OCI-LY1 (cell line): Measurements from ENCODE around the gene SYT15.
"Not testable (repeated sequence)": the region's sequence is repeated elsewhere in the genome, so short reads cannot be mapped to it uniquely, and the experiment has no call there.

Experiments
- H2AFZ ChIP-seq: fragments of 200-600 bp; sonication (generic), shearing (Covaris generic); 2 replicates; pipeline ENCODE4 v1.6.0; 2014; ENCODE audit warnings: antibody characterized with exemption, mild to moderate bottlenecking, low read length
- H3F3A ChIP-seq: fragments of 200-600 bp; sonication (generic), shearing (Covaris generic); 2 replicates; pipeline ENCODE4 v1.6.0; 2014; ENCODE audit warnings: mild to moderate bottlenecking, antibody characterized with exemption, low read length, moderate library complexity; ENCODE audit not compliant: insufficient read depth
- H3K27ac ChIP-seq: fragments of 200-600 bp; sonication (generic); 2 replicates; pipeline ENCODE4 v1.5.1; 2014; ENCODE audit warnings: low read length, mixed run types, mild to moderate bottlenecking, low read depth; ENCODE audit not compliant: poor library complexity, severe bottlenecking
- H3K27me3 ChIP-seq: fragments of 200-600 bp; sonication (generic); 2 replicates; pipeline ENCODE4 v1.6.0; 2014; ENCODE audit warnings: antibody characterized with exemption, mild to moderate bottlenecking, low read length, moderate library complexity; ENCODE audit not compliant: insufficient read depth
- H3K36me3 ChIP-seq: fragments of 200-600 bp; sonication (generic); 2 replicates; pipeline ENCODE4 v1.6.1; 2014; ENCODE audit warnings: mild to moderate bottlenecking, antibody characterized with exemption, low read length, moderate library complexity, mixed read lengths; ENCODE audit not compliant: insufficient read depth
- H3K4me1 ChIP-seq: fragments of 200-600 bp; sonication (generic); 2 replicates; pipeline ENCODE4 v1.5.1; 2014; ENCODE audit warnings: mild to moderate bottlenecking, low read length, moderate library complexity; ENCODE audit not compliant: insufficient read depth, severe bottlenecking
- H3K4me2 ChIP-seq: fragments of 200-600 bp; sonication (generic), shearing (Covaris generic); 2 replicates; pipeline ENCODE4 v1.6.1; 2014; ENCODE audit warnings: low read length
- H3K4me3 ChIP-seq: fragments of 200-600 bp; sonication (generic); 2 replicates; pipeline ENCODE4 v1.5.1; 2014; ENCODE audit warnings: low read length, low read depth, mild to moderate bottlenecking, mixed read lengths; ENCODE audit not compliant: poor library complexity, severe bottlenecking
- H3K79me2 ChIP-seq: fragments of 200-600 bp; shearing (Covaris generic); 2 replicates; pipeline ENCODE4 v1.6.1; 2016; ENCODE audit warnings: mixed run types, low read length, mixed read lengths; ENCODE audit not compliant: insufficient read depth
- H3K9ac ChIP-seq: fragments of 200-600 bp; sonication (generic), shearing (Covaris generic); 2 replicates; pipeline ENCODE4 v1.6.1; 2014; ENCODE audit warnings: mild to moderate bottlenecking, low read length, mixed read lengths
- H3K9me2 ChIP-seq: fragments of 200-600 bp; sonication (generic), shearing (Covaris generic); 2 replicates; pipeline ENCODE4 v1.6.1; 2014; ENCODE audit warnings: low read depth, mild to moderate bottlenecking, low read length, mixed read lengths
- H3K9me3 ChIP-seq: fragments of 200-600 bp; shearing (Covaris generic); 2 replicates; pipeline ENCODE4 v1.6.1; 2014; ENCODE audit warnings: low read length, mixed read lengths
- H4K20me1 ChIP-seq: fragments of 200-600 bp; sonication (generic), shearing (Covaris generic); 2 replicates; pipeline ENCODE4 v1.6.0; 2016; ENCODE audit warnings: mild to moderate bottlenecking, low read length; ENCODE audit not compliant: insufficient read depth
- EZH2 ChIP-seq: fragments of 200-600 bp; sonication (generic), shearing (Covaris generic); IDR thresholded peaks from 2 replicates; pipeline ENCODE4 v1.8.0; 2017; ENCODE audit warnings: borderline replicate concordance, mixed run types, mild to moderate bottlenecking, antibody characterized with exemption, low read length, moderate library complexity, mixed read lengths
- TF ChIP-seq, protein P1 (sequence below): fragments of 200-600 bp; sonication (generic), shearing (Covaris generic); IDR thresholded peaks from 2 replicates; pipeline ENCODE4 v1.5.1; 2017; ENCODE audit warnings: mild to moderate bottlenecking, antibody characterized with exemption, low read length, moderate library complexity, mixed read lengths

SYT15 gene

DNA sequence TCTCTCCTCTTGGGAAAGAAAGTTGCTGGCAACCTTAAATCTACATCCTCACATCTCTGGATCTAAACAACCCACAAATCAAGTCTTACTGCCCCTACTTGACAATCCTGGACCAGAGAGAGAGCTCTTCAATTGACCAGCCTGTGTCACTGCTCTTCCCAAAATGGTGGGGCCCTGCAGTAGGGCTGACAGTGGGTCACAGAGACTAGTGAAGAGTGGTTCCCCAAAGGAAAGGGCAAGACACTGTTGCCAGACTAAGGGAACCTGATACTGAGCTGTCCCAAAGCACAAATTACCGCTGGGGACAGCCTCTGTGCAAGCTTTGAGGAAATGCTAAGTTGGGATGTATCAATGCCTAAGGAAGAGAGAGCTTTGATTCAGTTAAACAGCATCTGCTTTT lies 18.0 kb upstream of the SYT15 start:
- no peaks in the 10 kb centered on the region for H3K36me3 ChIP-seq
- no peak overlapping the region for H3K9ac ChIP-seq
- no peaks in the 10 kb centered on the region for H3K4me1 ChIP-seq
- no peak overlapping the region for H3K4me2 ChIP-seq
- H3K79me2 ChIP-seq = no peaks in the 10 kb centered on the region
- H3K4me3 ChIP-seq = no peak overlapping the region
- H4K20me1 ChIP-seq = no peaks in the 10 kb centered on the region
- H3K9me3 ChIP-seq = no peaks in the 10 kb centered on the region
- H3K27ac ChIP-seq = no peak overlapping the region
- H3F3A ChIP-seq = no peaks in the 10 kb centered on the region
- H3K27me3 ChIP-seq = no peaks in the 10 kb centered on the region
- no peak for TF ChIP-seq EZH2
- TF ChIP-seq, protein P1, sequence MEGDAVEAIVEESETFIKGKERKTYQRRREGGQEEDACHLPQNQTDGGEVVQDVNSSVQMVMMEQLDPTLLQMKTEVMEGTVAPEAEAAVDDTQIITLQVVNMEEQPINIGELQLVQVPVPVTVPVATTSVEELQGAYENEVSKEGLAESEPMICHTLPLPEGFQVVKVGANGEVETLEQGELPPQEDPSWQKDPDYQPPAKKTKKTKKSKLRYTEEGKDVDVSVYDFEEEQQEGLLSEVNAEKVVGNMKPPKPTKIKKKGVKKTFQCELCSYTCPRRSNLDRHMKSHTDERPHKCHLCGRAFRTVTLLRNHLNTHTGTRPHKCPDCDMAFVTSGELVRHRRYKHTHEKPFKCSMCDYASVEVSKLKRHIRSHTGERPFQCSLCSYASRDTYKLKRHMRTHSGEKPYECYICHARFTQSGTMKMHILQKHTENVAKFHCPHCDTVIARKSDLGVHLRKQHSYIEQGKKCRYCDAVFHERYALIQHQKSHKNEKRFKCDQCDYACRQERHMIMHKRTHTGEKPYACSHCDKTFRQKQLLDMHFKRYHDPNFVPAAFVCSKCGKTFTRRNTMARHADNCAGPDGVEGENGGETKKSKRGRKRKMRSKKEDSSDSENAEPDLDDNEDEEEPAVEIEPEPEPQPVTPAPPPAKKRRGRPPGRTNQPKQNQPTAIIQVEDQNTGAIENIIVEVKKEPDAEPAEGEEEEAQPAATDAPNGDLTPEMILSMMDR = no peak
- H3K9me2 ChIP-seq = no peaks in the 10 kb centered on the region
- no peak overlapping the region for H2AFZ ChIP-seq

DNA sequence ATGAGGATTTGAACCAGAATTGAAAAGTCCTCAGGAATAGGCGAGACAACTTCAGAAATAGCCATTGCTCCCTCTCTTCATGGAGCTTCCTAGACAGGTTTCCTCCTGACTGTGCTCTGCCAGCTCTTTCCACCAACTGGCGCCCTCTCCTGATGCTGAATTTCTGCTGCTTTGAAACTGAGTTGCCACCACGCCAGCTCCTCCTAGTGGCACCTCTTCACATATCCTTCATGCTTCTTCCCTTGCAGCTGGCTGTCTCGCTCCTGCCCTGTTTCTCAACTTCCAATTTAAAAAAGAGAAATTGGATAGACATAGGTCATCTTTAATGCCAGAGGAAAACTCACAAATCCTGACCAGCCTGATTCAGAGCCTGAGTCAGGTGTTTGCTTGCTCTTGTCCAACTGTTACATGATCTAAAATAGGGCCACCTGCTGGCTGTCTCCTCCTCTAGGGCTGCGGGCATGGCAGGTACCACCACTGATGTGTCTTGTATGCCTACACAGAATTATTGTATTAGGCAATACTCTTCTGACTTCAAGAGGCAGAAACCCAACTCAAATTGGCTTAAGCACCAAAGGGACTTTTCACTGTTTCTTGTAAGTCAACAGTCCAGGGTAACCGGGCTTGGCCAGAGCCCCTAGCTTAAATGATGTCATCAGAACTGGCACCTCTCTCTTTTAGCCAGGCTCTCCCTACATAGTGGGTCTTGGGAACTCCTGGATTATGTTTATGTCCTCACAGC lies 13.2 kb upstream of the SYT15 start:
- H3K9ac ChIP-seq, H3K79me2 ChIP-seq: not testable (repeated sequence)

DNA sequence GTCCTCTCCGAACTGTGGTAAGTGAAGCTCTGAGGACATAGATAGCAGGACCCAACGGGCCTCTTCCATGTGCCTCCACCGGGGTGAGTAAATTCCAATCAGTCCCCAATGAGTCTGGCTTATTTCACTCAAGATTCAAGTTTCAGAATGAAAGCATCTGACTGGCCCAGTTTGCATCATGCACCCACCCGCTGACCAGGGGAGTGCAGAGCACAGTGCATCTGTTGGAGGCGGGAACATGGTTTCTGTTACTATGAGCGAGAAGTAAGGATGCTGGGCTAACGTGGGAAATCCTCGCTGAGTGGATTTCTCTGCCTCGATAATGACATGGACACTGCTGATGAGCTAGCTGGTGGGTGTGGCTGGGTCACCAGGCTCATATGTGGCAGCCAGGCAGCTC lies 11.8 kb upstream of the SYT15 start:
- H3K79me2 ChIP-seq, H3K4me3 ChIP-seq, H3K4me1 ChIP-seq, H3K4me2 ChIP-seq, H3K9ac ChIP-seq, H3K27me3 ChIP-seq, H3K9me2 ChIP-seq, H3F3A ChIP-seq, H3K27ac ChIP-seq, H4K20me1 ChIP-seq, H3K9me3 ChIP-seq, H2AFZ ChIP-seq, H3K36me3 ChIP-seq: not testable (repeated sequence)

More for the DNA sequence above, 13.2 kb upstream of the SYT15 start:
- H3K4me2 ChIP-seq, H3F3A ChIP-seq, H2AFZ ChIP-seq, H3K36me3 ChIP-seq, H3K9me3 ChIP-seq, H4K20me1 ChIP-seq, H3K9me2 ChIP-seq, H3K27me3 ChIP-seq, H3K4me3 ChIP-seq, H3K27ac ChIP-seq, H3K4me1 ChIP-seq: not testable (repeated sequence)
- TF ChIP-seq, protein P1 = peak; percentile 69

DNA sequence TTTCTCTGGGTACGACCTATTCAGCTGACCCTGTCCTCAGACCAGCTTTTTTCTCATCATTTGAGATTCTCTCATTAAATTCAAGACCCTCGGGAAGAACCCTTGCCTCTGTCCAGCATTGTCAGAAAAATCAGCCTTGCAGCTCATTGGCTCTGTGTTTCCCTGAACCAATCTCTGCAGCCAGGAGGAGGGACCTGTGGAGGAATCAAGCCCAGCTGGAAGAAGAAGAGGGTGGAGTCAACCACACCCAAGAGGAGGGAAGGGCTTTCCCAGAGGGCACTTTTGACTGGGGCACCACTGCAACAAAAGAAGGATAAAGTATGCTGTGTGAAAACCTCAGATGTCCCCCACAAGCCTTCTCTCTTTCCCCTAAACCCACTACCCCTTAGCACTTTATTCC lies 8.3 kb upstream of the SYT15 start:
- not testable (repeated sequence) for H3K9ac ChIP-seq, H2AFZ ChIP-seq, H3K4me3 ChIP-seq, H3K4me1 ChIP-seq, H3K36me3 ChIP-seq, H3K4me2 ChIP-seq, H3K79me2 ChIP-seq, H3K27ac ChIP-seq, H3F3A ChIP-seq, H3K27me3 ChIP-seq, H3K9me3 ChIP-seq, H3K9me2 ChIP-seq, H4K20me1 ChIP-seq

DNA sequence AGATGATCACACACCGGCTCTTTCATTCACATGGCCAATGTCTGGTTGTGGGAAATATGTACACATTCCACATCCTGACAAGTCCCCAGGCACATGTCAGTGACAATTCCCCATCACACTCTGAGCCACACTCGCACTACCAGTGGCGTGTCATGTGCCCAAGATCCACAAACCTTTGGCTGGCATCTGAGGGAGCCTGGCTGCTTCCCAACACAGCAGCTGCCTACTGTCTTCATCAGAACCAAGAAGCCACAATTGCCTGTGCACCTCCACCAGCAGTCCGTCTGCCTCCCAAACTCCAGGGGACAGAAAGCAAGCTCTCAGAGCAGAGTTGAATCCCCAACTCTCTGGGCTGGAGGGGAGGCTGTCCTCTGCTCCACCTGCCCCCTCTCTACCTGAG lies 6.2 kb upstream of the SYT15 start:
- H3K27me3 ChIP-seq, H3K9ac ChIP-seq, H3K4me2 ChIP-seq, H3K36me3 ChIP-seq, H3K79me2 ChIP-seq, H3K9me2 ChIP-seq, H4K20me1 ChIP-seq, H3F3A ChIP-seq, H2AFZ ChIP-seq, H3K4me1 ChIP-seq, H3K4me3 ChIP-seq, H3K27ac ChIP-seq, H3K9me3 ChIP-seq: not testable (repeated sequence)

DNA sequence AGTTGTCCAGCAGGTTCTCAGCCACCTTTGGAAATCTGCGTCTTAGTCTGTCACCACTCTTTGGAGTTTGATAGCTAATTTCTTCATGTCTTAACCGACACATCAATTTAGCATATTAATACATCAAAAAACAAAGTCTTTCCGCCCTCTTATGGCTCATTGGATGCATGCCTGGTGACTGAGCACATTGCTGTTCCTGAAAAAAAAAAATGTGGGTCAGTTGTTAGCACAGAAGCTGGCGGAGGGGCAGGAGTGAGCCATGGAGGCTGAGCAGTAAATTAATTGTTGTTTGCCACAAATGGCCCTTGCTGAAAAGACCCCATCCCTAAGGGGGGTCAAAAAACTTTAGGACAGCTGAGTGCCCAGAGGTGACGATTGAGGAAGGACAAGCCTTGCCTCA lies 5.6 kb upstream of the SYT15 start:
- not testable (repeated sequence) for H3K9me3 ChIP-seq, H3K4me3 ChIP-seq, H3K4me2 ChIP-seq, H3K79me2 ChIP-seq, H3F3A ChIP-seq, H3K36me3 ChIP-seq, H3K27ac ChIP-seq, H3K9me2 ChIP-seq, H3K9ac ChIP-seq, H3K27me3 ChIP-seq, H3K4me1 ChIP-seq, H4K20me1 ChIP-seq, H2AFZ ChIP-seq
